Skin of body (tissue), 2 donors: Measurements from ENCODE around the gene PPP1R1A. TPM values are rescaled to one million over a fixed set of nuclear protein-coding genes. Genes with fewer than 3 reads are reported as not detected.
A peak's percentile ranks its signal among the peaks of the same experiment; 100 is the strongest.

Source experiments
- DNase-seq: peaks from one replicate; lab custom pipeline; 2025; lab: John Stamatoyannopoulos, UW
- total RNA-seq: library from RNA; depleted of rRNA; stranded (reverse); fragments of >200 nt; gene quantifications from one replicate; pipeline ENCODE4 v1.2.3, GENCODE V29; 2014

The PPP1R1A gene
- total RNA-seq, 1 donor from 2014 or later = 6.4 TPM

DNA sequence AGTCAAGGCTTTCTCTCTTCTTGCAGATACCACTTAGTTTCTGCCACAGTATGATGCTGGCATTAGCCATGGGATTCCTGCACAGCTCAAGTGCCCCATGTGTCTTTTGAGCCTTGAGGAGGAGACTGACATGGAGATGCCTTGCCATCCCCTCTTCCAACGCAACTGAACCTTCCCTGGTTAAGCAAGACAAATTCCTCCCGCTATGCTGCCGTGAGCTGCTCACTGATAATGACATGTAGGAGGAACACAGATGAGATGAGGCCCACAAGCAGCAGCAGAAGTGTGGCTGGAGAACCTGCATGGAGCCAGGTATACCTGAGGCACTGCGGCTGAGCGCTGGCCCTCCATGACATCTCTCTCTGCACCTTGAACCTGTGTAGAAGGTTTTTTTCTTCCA, 15.4 kb upstream of the PPP1R1A start:
- no peak for DNase-seq

DNA sequence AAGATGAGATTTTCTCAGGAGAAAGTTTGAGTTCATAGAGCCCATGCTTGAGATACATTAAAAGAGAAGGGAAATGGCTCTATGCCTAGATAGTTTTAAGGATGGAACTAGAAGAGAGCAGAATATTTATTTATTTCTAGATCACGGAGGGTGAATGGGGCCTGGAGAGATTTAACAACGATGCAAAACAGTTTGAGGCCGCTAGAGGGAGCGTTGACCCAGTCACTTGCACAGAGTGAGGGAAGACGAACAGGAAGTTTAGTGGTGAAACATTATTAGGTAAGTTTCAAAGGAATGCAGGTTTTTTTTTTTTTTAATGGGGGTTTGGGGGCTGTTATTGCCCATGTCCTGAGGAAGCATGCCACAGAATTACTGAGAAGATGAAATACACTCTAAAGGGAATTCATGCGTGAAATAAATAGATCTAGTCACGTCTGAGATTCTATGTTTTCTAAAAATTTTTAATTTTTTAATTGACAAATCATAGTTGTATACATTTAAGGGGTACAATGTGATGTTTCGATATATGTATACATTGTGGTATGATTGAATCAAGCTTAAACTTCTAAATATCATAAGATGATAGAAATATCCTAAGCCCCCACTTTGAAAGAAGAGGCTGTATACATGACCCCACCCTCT, 14.8 kb upstream of the PPP1R1A start:
- DNase-seq = no peak

DNA sequence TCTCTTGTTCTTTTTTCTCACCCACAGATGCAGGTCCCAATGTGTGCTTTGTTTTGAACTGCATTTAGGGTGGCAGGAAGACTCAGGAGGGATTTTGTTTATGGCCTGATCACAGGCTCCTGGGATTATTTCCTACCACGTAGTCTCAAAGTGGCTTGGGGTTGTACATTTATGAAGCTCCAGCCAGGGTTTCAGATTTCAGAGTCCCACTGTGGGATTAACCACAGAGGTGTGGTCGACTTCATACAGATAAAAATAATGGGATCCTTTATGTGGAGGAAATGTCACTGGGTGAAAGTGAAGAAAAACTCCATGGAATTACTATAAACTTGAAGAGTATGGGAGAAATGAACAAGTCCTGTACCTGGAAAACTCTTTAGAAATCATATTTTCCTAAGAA, 14.2 kb upstream of the PPP1R1A start:
- DNase-seq = no peak

DNA sequence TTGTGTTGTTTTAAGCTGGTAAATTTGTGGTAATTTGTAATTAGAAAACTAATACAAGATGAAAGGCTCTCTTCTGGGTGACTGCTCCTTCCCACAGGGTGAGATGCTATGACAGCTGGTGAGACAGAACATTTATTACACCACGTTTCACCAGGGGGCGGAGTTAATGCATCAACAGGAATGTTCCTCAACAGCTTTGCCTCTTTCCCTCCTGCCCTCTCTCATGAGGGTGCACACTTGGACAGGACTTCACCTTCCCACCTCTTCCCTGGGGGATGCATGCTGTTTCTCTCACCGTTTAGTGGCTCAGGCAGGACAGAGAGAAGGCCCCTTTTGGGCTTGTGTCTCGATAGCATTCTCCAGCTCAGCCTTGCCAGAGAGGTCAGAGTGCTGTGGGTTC, 13.4 kb upstream of the PPP1R1A start:
- no peak for DNase-seq

DNA sequence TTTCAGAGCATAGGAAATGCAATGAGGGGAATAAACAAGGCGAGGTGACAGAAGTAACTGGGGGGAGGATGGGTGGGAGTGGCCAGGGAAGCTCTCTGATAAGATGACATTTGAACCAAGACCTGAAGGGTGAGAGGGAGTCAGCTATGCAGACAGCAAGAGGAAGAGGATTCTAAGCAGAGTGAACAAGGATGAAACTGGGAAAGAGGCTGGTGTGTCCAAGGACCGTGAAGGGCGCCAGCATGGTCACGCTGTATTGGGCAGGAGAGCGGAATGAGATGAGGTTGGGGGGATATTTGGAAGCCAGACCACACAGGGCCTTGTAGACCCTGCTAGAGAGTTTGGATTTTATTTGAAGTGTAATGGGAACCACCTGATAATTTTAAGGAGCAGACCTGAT, 10.5 kb upstream of the PPP1R1A start:
- DNase-seq = no peak

DNA sequence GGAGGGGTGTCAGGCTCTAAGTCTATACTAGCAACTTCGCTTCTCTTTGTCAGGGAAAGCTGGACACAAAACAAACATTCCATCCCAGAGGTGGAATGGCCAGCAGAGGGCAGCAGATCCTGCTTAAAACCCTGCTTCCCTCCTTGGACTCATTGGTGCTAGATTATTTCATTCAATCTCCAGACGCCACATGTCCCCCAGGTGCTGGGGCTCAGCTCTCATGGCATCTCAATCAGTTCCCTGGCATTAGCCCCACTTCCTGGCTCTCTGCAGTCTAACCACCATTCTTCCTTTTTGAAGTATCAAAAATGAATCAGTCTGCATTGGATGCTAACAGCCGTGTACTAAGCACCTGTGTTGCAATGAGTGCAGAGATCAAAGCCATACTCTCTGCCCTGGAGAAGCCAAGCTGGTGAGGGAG, 8.1 kb upstream of the PPP1R1A start:
- DNase-seq = peak; percentile 7

DNA sequence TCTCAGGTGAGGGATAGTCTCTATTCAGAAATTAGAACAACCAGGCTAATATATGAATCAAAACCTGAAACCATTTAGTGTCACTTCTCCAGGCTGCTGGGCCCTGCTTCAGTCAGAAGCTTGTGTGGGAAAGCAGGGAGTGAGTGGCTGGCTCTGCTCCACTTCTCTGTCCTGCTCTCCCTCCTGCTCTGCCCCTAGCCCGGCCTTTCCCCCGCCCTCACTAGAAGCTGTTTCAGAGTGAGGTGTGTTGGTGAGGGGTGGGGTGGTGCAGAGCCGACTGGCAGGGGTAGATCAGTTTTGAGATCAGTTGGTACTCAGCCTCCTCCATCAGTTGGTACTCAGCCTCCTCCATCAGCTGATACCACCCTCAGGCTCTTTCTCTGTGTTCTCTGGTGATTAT, 7.0 kb upstream of the PPP1R1A start:
- no peak for DNase-seq

DNA sequence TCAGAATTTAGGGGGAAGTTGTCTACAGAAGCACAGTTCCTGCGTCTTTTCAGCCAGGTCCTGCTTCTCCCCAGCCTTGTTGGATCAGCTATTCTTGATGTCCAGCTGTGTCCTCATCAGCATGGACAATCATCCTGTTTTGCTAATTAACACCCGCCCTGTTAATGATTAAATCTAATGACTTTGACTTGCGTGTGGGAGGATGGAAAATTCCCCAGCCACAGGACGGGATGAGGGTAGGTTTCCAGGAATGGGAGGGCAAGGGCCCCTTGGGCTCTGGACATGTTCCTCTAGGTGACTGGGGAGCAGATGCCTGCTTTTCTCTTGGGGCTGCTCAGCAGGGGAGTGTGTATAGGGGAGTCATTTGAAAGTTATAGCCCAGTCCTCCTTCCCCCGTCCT, 5.3 kb upstream of the PPP1R1A start:
- DNase-seq = no peak

DNA sequence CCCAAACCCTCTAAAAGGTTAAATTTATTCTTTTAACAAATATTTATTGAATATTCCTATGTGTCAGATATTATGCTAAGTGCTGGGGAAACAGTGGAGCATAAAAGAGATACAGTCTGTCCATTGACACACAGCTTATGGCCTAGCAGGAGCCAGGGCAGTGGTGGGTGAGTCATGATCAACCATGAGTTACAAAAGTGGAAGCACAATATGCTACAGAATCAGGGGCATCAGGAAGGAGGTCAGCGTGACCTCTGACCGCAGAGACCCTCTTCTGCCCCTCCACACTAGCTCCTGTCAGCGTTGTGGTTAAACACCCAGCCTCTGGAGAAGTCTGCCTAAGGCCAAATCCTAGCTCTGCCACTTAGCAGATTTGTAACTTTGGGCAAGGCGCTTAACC, 4.7 kb upstream of the PPP1R1A start:
- DNase-seq = no peak

DNA sequence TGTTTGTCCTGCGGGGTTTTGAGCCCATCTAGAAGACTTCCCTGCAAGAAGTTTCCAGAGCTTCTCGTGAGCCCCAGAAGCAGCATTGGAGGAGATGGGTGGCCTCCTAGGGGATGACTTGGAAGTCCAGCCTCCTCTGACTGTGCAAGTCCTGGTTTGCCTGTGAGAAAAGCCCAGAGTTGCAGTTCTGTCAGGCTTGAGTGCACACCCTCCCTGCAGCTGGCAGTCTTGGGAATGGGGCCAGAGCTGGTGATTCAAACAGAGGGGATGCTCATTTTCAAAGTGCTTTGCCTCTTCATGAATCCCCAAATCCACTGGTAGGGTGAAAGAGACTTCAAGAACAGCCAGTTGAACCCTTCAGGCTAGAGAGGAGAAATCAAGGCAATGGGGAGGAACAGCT, 3.9 kb upstream of the PPP1R1A start:
- DNase-seq = no peak

DNA sequence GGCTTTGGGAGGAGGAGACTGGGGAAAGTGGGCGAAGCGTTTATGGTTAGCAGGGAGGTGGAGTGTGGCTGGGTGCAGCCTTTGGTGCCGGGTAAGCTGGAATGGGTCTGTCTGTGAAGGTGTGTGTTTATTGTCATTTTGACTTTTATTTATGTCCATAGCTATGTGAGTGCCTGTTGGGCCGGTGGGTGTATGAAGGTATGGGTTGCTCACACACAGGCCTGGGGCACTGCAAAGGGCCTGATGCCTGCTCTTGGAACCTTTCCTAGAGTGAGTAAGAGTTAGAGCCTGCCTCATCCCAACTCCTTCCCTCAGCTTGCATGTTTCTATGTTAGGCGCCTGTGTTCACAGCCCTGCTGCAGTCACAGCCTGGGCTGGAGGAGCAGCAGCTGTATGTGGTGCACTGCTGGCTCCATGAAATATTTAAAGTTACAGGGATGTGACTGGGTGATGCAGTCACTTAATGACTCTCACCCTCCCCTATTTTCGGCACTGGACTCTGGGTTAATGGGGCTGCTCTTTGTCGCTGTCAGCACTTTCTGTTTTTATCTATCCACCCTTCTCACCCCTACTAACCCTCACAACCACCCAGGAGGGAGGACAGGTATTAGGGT, 2.6 kb upstream of the PPP1R1A start:
- DNase-seq = no peak

DNA sequence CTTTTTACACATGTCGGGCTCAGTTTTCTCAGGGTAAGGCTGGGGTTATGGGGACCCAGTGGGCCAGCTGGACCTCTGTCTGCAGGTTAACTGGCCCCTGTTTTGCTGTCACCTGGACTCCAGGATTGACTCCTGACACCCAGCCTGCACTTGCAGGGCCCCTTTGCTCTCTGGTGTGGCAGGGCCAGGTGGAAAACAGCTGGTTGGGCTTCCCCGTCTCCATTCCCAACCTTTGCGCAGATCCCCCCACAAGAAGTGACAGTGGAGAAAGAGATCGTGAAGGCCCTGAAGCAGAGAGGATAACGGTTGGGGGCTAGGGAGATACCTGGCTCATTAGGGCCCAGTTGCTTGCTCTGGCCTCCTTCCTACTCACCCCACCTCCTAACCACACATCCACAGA, 1.5 kb upstream of the PPP1R1A start:
- no peak for DNase-seq

DNA sequence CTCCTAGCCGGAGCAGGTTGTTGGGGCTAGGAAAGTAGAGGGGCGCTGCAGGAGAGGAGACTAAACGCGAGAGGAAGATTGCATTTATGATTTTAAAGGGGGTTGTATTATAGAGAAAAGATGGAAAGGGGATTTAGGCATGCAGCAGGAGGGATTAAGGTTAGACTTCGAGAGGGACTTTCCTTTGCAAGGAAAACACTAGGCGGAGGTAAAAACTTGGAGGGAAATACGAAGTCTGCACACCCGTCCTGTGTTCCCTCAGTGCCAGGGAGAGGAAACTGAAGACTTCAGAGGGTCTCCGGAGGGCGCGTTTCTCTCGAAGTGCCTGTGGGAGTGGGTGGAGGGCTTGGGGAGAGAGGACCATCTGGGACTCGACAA, 420 bp upstream of the PPP1R1A start:
- DNase-seq = no peak

DNA sequence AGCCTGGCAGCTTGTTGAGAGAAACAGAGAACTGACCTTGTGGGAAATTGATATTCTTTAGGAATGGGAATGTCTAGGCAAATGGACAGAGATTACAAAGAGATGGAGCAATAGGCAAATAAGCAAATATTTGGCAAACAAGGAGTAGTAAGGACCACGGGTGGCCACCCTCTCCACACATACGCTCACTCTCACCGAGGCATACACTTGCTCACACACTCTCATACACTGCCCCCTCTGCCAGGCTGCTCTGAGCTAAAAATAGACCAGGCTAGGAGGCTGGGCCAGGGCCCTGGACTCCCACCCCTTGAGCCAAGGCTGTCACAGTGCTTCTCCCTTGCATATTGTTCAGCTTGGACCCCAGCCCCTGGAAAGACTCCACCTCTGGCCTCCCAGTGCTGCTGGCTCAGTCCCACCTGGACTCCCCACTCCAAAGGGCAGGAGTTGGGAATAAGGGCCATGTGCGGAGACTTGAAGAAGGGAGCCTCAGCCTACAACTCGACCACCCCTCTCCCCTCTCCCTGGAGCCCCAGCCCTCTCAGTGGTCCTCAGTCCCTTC, 1.1 kb downstream of the PPP1R1A start:
- DNase-seq = no peak

DNA sequence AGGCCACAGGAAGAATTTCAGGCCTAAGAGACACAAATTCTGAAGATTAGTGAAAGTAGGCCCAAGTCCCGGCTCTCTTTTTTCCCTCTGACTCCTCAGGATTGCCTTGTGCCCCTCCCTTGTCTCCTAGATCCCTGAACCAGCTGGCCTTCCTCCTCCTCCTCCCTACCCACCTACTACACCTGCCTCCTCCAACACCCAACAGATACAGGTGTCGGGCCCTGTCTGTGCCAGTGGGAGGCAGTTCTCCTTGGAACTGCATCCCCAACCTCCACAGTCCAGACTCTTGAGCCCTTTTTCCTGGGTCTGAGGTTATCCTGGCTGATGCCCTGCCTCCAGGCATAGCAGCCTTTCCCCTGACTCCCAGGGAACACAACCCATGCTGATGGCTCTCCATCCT, 1.8 kb downstream of the PPP1R1A start:
- no peak for DNase-seq

DNA sequence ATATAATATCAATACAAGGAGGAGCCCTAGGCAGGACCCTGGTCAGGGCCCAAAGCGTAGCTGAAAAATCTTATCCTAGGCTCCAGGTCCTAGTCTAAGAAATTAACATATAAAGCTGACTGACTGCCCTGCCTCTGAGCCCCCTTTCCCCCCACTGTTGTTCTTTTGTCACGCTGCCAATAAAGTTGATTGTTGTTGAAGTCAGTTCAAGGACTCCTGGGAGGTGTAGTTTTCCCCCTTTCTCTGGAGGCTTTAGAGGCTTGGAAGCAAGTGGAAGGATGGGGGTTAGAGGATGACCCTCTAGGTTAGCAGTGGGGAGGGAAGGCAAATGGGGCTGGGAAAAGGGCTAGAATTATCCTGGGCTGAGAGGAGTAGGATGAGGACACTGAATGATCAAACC, 3.2 kb downstream of the PPP1R1A start:
- DNase-seq = no peak

DNA sequence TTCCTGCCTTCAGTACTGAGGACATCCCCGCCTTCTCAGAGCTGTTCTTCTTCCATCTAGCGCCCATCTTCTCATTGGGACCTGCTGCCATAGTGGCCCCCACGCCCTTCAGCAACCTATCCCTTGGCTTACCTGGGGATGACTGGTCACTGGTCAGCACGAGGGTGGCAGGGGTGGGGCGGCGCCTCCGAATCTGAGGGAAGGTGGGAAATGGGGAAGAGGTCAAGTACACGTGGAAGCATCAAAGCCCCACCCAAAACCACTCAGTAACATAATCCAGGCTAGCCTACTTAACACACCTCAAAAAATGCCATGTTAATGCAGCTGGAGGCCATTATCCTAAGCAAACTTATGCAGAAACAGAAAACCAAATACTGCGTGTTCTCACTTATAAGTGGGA, 4.3 kb downstream of the PPP1R1A start:
- DNase-seq = no peak

DNA sequence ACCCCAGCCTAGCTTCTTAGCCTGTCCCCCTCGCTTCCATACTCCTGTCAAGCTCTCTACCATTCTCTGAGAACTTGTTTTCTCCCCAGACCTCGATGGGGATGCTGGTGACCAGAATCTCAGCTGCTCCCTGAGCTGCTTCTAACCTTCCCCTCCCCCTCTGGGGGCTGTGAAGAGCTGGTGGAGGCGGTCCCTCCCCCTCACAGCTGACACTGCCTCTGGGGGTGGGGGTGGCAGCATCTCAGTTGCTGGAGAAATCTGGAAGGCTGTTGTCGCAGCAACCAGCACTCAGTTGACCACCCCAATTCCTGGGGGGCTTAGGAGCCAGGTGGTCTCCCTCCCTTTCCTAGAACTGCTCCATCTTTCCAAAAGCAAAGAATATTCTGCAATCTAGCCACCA, 4.7 kb downstream of the PPP1R1A start:
- no peak for DNase-seq

DNA sequence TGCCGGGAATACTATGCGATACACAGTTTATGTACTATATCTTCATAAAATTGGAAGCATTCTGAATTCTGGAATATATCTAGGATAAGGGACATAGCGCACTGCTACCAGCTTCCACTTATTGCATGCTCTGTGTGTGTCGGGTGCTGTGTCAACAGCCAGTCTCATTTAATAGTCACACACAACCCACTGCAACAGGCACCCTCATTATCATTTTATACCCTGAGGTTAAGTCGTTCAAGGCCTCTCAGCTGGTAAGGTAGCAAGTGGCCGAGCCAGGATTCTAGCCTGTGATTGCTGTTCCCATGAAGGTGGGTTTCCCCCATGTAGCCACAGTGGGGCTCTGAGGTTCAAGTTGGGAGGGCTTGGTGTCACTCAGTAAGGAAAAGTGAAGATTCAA, 7.0 kb downstream of the PPP1R1A start:
- DNase-seq = no peak

DNA sequence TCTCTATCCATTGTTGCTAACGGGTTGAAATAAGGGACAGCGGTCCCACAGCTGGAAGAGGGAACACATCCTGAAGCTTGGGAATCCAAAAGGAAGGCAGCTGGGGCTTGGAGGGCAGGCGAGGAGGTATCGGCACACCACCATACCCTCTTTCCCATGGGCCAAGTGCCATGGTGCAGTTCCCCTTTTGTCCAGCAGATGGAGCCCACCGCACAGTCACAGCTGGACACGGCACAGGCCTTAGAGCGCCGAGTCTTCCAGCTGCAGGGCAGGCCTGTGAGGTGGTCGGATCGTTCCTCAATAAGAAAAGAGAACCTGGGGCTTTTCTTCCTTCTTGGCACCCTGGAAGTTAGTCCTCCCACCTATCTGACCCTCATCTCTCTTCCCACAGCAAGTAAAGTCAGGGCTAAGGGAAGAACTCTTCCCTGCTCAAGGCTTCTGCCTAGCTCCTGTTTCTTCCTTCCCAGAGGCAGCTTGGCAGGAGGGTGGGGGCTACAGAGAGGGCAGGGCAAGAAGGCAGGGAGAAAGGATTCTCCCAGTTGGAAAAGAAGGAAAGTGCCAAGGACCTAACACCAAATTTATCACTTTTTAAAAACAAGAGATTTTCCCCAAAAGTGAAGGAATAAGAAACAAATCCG, 8.6 kb downstream of the PPP1R1A start:
- DNase-seq = peak; percentile 71

DNA sequence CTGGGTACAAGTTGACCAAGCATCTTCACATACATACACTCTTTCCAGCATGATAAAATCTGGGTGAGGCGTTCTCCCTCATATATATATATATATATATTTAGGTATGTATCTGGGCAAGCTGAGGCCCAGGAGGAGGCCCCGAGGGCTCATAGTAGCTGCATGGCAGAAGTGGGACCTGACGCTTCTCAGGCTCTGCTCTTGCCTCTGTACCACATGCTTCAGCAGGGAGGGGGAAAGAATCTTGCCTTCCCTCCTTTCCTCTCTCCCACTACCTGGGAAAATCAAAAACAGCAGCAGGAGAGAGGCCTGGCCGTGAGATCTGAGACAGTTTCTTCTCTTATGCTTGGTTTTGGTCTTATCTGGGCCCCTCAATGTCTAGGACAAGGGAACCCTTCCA, 9.2 kb downstream of the PPP1R1A start:
- no peak for DNase-seq

DNA sequence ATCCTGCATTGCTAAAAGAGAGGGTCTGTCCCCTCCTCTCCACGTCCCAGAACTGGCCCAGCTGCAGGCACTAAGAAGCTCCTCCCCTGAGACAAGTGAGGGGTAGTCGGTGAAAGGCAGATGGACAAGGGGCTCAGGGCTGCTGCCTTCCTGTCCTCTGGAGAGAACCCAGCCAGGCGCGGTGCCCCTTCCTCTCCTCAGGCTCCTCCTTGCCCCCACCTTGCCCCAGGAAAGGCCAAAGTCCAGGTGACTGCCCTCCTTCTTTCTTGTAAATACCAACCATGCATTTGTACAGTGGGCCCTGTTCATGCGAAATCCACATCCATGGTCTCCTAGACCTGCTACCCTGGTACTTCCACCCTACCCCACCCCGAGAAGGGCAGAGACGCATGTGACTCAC, 9.7 kb downstream of the PPP1R1A start:
- DNase-seq = no peak

DNA sequence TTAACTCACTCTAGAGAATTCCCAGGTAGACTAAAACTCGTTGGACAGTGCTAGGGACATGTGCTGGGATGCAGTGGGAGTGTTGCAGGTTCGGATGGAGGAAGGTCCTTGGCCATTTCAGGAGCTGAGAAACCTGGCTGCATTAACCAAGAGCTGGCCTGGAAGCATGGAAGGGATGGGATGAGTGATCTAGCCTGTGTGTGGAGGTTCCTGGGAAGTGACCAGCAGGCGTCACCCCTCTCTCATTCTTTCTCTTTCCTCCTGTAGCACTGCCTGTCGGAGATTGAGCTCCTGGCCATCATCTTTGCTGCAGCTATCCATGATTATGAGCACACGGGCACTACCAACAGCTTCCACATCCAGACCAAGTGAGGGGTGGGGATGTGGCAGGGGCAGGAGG, 15.6 kb downstream of the PPP1R1A start:
- DNase-seq = no peak
